ENCODE measurements around the gene HECTD2.

- TF ChIP-seq CTCF (IDR thresholded peaks at IDR 0.05; ENCODE audit: poor library complexity, severe bottlenecking): no peak
- no peak for TF ChIP-seq REST (IDR thresholded peaks at IDR 0.05; ENCODE audit: borderline replicate concordance)
- TF ChIP-seq POLR2AphosphoS5 (IDR thresholded peaks at IDR 0.05): no peak
- no peak for TF ChIP-seq MXI1 (conservative IDR thresholded peaks at IDR 0.05; ENCODE audit: poor library complexity, severe bottlenecking)
Measured at GRCh38 chr10:91513598-91514424, 103.7 kb downstream of the HECTD2 start.
